Breast epithelium (tissue), 3 donors: ENCODE data around the gene KPNB1.

Source experiments
- POLR2A ChIP-seq: fragments of 450-650 bp; IDR thresholded peaks from one replicate; pipeline ENCODE4 v1.6.1; 2016; ENCODE audit warnings: antibody characterized with exemption, mild to moderate bottlenecking, moderate library complexity
- TF ChIP-seq, protein P1 (sequence below), 3 donors: fragments of 450-650 bp; IDR thresholded peaks; one replicate each; pipeline ENCODE4 v1.5.1; 2016 to 2017; ENCODE audit warnings: antibody characterized with exemption in 3 of 3, mild to moderate bottlenecking in 3 of 3, moderate library complexity in 3 of 3

DNA sequence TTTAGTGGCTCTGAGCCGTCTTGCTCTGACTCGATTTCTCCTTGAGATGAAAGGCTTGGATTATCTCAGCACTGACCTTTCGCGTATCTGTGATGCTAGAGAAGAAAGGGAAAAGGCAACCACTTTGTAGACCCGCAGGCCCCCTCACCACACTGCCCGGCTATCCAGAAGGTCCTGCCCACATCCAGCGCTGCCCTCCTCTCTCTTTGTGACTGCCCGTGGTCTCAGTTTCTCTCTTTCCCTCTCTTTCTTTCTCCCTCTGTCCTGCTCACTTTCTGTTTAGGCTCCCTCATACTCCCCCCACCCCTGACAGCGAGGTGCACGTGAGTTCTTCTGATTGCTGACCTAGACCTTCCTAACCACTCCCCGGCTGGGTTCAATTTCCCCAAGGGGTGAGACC lies 70.5 kb downstream of the KPNB1 start:
- no peak for TF ChIP-seq POLR2A
- TF ChIP-seq, protein P1, sequence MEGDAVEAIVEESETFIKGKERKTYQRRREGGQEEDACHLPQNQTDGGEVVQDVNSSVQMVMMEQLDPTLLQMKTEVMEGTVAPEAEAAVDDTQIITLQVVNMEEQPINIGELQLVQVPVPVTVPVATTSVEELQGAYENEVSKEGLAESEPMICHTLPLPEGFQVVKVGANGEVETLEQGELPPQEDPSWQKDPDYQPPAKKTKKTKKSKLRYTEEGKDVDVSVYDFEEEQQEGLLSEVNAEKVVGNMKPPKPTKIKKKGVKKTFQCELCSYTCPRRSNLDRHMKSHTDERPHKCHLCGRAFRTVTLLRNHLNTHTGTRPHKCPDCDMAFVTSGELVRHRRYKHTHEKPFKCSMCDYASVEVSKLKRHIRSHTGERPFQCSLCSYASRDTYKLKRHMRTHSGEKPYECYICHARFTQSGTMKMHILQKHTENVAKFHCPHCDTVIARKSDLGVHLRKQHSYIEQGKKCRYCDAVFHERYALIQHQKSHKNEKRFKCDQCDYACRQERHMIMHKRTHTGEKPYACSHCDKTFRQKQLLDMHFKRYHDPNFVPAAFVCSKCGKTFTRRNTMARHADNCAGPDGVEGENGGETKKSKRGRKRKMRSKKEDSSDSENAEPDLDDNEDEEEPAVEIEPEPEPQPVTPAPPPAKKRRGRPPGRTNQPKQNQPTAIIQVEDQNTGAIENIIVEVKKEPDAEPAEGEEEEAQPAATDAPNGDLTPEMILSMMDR (IDR thresholded peaks at IDR 0.05), result no peak
